GM12864 (cell line): ENCODE measurements around the gene RPS8.

Source experiments
- DNase-seq: peaks from one replicate; pipeline ENCODE4 v3.0.0-alpha.2; 2011; ENCODE audit warnings: low read depth
- H3K4me3 ChIP-seq: 2 replicates; pipeline ENCODE4 v1.5.1; 2011; ENCODE audit warnings: mild to moderate bottlenecking, low read depth, low read length, control low read depth
- CTCF ChIP-seq: IDR thresholded peaks from 2 replicates; pipeline ENCODE4 v1.5.1; 2011; ENCODE audit warnings: low read depth, mild to moderate bottlenecking, moderate library complexity, low read length, control low read depth, inconsistent platforms; ENCODE audit errors: missing control alignments

Gene RPS8

GRCh38 chr1:44783697-44784093 is 8.4 kb downstream of the RPS8 start:
- peak overlapping the region; percentile 39 for H3K4me3 ChIP-seq
- no peak for DNase-seq
- TF ChIP-seq CTCF: no peak

GRCh38 chr1:44784094-44785028 is 9.0 kb downstream of the RPS8 start:
- DNase-seq: no peak
- peak; percentile 52 for TF ChIP-seq CTCF
- H3K4me3 ChIP-seq: peak overlapping the region; percentile 39

GRCh38 chr1:44785029-44785380 is 9.7 kb downstream of the RPS8 start:
- no peak for TF ChIP-seq CTCF
- no peak for DNase-seq
- peak overlapping the region; percentile 39 for H3K4me3 ChIP-seq

- TF ChIP-seq CTCF: no peak
- DNase-seq: no peak
- H3K4me3 ChIP-seq: peak overlapping the region; percentile 56
Measured at GRCh38 chr1:44785501-44786137, 10.3 kb downstream of the RPS8 start.

- DNase-seq: no peak
- peak; percentile 100 for TF ChIP-seq CTCF
- H3K4me3 ChIP-seq: peak overlapping the region; percentile 56
Measured at GRCh38 chr1:44786138-44786840, 10.9 kb downstream of the RPS8 start.

- no peak for DNase-seq
- H3K4me3 ChIP-seq: no peak overlapping the region
- no peak for TF ChIP-seq CTCF
Measured at GRCh38 chr1:44786841-44787426, 11.6 kb downstream of the RPS8 start.
